HCEC 1CT (cell line): ENCODE data around the gene PCK2.

Experiments used
- DNase-seq: peaks from one replicate; pipeline ENCODE4 v3.0.0-alpha.2; 2017

The PCK2 gene

DNA sequence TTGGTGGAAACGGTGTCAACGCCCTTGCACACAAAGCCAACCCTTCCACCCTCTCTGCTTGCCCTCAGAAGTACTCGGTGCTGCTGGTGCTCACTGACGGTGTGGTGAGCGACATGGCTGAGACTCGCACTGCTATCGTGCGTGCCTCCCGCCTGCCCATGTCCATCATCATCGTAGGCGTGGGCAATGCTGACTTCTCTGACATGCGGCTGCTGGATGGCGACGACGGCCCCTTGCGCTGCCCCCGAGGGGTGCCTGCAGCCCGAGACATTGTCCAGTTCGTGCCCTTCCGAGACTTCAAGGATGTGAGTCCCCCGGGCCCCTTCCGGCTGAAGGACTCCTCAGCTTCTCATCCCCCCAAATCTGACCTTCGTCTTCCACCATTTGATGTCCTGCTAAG, 17.0 kb upstream of the PCK2 start:
- DNase-seq: no peak

GRCh38 chr14:24078146-24078545, 16.0 kb upstream of the PCK2 start:
- DNase-seq: no peak

DNA sequence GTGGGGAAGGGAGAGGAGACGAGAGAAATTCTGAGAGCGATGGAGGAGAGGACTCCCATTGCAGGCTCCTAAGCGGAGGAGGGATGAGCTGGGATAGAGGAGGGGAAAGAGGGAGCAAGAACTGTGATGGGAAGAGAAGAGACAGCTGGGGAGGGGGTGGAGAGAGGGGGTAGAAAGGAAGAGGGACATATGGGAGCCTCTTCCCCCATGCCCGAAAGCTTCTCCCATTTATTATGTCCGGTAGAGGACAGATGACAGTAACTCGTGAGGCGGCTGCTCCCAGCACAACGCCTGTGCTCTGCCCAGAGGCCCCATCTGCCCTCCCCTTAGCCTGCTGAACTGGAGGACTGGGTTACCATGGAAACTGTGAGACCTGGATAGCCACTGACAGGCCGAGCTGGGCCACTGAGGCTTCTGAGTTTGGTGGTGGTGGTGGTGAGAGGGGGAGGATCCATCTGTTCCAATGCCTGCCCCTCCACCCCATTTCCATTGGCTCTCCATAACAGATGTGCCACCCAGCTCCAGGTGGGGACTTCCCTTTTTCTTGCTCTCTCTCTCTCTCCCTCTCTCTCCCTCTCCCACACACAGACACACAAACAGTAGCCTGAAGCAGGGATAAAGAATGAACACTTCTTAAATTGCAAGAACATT, 14.5 kb upstream of the PCK2 start:
- no peak for DNase-seq

DNA sequence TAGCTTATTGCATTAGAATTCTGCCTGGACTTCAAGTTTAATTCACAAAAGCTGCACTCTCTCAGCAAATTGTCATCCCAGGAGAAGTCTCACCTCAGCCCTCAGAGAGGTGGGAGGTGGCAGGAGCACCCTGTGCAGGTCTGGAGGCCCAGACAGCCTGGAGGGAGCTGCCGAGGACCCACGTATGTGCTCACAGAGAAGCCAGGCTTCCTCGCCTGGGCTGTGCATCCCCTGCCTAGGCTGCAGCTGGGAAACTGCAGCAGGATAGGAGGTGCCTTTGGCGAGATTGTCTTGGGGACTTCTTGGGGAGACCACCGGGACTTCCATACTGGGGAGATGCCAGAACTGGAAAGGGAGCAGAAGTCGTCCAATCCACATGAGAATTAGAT, 14.0 kb upstream of the PCK2 start:
- no peak for DNase-seq

- DNase-seq: no peak
These were observed 13.0 kb upstream of the PCK2 start for GRCh38 chr14:24080888-24081738.

GRCh38 chr14:24081739-24082211, 12.3 kb upstream of the PCK2 start:
- DNase-seq: no peak

GRCh38 chr14:24082411-24083080, 11.6 kb upstream of the PCK2 start:
- DNase-seq: no peak

- no peak for DNase-seq
These were observed 10.6 kb upstream of the PCK2 start for GRCh38 chr14:24083462-24083861.

- DNase-seq: no peak
These were observed 9.7 kb upstream of the PCK2 start for GRCh38 chr14:24084440-24084839.

DNA sequence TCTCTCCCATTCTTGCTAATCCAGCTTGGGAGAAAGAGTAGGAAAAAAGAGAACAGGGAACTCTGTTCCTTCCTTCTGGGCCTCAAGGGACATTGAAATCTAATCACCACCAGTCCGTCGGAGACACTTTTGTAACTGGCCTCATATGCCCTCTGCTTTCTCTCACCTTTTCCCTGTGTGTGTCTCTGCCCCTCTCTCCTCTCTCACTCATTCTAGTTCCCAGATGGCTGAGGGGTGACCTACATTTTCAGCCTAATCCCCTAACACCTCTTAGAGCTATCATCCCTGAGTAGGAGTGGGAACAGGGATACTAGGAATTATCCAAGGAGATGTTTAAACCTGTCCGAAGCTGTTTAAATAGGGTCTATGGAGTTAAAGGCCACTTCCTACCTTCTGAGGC, 8.9 kb upstream of the PCK2 start:
- DNase-seq: no peak

GRCh38 chr14:24086193-24086955, 7.7 kb upstream of the PCK2 start:
- no peak for DNase-seq

- no peak for DNase-seq
These were observed 7.1 kb upstream of the PCK2 start for GRCh38 chr14:24087004-24087403.

GRCh38 chr14:24088095-24088494, 6.0 kb upstream of the PCK2 start:
- no peak for DNase-seq

DNA sequence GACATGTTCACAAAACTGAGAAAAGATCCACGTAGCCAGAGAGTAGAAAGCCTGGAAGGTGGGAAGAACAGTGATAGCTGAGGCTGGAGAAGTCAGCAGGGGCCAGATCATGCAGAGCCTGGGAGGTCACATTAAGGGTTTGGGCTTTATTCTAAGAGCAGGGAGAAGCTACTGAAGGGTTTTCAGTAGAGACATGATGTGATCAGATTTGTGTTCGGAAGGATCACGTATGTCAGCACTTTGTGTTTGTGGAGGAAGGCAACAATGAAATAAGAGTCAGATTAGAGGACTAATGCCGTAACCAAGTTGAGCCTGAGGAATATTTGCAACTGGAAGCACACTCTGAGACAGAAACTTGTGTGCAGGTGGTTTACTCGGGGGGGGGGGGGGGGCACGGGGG, 4.2 kb upstream of the PCK2 start:
- no peak for DNase-seq

GRCh38 chr14:24092110-24092504, 2.0 kb upstream of the PCK2 start:
- DNase-seq: no peak

GRCh38 chr14:24092505-24093206, 1.5 kb upstream of the PCK2 start:
- no peak for DNase-seq

GRCh38 chr14:24093207-24093900, 757 bp upstream of the PCK2 start:
- no peak for DNase-seq

GRCh38 chr14:24094841-24095270, 745 bp downstream of the PCK2 start:
- no peak for DNase-seq

- DNase-seq: peak; percentile 41
These were observed 1.4 kb downstream of the PCK2 start for GRCh38 chr14:24095271-24096068.

DNA sequence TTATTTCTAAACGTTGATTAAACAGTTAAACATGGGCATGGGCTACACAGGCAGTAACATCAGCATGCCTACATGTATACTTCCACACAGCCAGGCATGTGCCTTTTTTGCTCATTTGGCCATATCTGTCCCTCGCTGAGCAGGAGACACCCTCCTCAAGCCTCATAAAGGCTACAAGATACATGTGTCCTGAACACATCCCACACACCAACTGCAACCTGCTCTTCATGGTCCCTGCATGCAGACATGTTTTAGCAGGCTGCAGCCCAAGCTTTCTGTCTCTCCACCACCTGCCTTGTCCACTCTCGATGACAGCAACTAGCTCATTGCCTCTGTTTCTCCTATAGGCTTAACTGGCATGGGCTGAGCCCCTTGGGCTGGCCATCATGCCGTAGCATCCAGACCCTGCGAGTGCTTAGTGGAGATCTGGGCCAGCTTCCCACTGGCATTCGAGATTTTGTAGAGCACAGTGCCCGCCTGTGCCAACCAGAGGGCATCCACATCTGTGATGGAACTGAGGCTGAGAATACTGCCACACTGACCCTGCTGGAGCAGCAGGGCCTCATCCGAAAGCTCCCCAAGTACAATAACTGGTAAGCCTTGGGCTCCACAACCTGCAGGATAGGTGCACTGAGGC, 2.6 kb downstream of the PCK2 start:
- no peak for DNase-seq
